GM04503 (cell line): ENCODE data around the gene CXCL3.

Source experiments
- DNase-seq: peaks from one replicate; pipeline ENCODE4 v3.0.0-alpha.2; 2012; ENCODE audit warnings: low read depth

CXCL3 gene

DNA sequence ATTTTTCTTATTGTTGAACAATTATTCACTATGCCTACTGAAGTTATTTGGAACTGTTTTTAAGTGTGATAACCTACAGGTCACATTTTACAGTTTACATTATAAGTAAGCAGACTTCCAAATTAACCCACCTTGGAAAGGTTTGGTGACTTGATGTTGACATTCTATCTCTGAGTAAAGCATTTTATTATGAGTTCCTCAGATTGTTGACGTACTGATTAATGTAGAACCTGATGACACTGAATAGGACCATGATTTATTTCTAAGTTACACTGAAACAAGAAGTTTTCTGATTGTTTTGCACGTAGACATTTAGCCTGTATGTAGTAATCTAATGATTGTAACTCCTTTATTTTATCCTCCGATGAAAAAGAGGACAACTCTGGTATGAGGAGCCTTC lies 17.0 kb upstream of the CXCL3 start:
- DNase-seq = no peak

DNA sequence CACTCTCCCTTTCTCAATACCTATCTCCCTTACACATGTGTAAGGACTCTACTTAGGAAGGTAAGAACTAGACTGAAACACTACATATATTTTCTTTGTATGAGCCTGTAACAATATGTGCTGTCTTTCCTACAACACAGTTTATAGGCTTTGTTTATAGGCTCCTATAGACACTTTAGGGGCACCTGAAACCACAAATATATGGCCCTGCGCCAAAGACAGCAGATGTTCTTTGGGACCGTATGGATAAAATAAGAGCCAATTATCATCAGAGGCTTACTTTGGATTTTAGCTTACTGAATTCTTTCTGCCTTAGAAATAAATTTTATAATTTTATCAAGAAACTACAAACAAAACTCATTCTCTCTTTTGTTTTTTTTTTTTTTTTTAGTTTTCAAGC lies 16.6 kb upstream of the CXCL3 start:
- no peak for DNase-seq

GRCh38 chr4:74054483-74055047 lies 16.1 kb upstream of the CXCL3 start:
- DNase-seq = no peak

GRCh38 chr4:74047152-74047551 lies 8.7 kb upstream of the CXCL3 start:
- no peak for DNase-seq

DNA sequence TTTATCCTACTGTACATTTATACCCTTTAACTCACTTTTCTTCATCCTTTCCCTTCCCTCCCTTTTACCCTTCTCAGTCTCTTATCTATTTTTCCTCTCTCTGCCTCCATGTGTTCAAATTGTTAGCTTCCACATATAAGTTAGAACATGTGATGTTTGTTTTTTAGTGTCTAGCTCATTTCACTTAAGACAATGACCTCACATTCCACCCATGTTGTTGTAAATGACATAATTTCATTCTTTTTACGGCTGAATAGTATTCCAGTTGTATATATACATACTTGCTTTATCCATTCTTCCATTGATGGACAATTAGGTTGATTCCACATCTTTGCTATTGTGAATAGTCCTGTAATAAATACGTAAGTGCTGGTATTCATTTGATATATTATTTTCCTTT lies 7.3 kb upstream of the CXCL3 start:
- no peak for DNase-seq

- DNase-seq = no peak
Observed at GRCh38 chr4:74045247-74045646, 6.8 kb upstream of the CXCL3 start.

- no peak for DNase-seq
Observed at GRCh38 chr4:74044677-74045076, 6.2 kb upstream of the CXCL3 start.

GRCh38 chr4:74042681-74043080 lies 4.2 kb upstream of the CXCL3 start:
- DNase-seq = no peak

DNA sequence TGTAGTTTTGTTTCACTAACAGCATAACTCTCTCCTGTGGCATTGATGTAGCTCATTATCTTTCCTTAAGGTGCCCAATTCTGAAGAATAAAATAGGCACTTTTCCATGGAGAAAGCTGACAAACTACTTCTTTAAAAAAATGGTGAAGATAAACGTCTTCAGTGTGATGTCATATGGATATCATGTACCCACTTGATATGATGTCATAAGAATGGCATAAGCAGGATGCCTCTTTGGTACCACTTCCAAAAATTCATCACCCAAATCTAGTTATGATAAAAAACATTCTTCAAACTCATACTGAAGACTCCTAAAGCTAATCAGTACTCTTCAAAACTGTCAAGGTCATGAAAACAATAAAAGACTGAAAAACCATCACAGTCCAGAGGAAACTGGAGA lies 2.9 kb upstream of the CXCL3 start:
- no peak for DNase-seq

GRCh38 chr4:74039315-74039763 lies 850 bp upstream of the CXCL3 start:
- DNase-seq = no peak

GRCh38 chr4:74038086-74038424 lies 434 bp downstream of the CXCL3 start:
- no peak for DNase-seq

GRCh38 chr4:74037076-74037955 lies 1.2 kb downstream of the CXCL3 start:
- no peak for DNase-seq

DNA sequence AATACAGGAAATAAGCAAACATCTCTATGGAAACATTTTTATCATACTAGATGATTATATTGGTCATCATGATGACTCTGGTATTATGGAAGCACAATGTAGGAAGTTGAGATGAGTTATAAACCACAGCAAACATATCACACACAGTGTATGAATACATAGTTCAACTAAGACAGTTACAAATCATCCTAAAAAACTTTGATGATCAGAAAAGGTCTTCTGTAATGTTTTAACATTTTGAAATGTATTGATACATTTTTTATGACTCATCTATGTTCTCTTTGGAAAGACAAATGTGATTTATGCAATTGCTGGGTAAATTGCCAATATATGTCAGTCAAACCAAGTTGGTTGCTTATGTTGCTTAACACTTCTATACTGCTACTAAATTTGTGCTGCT lies 4.8 kb downstream of the CXCL3 start:
- no peak for DNase-seq

GRCh38 chr4:74032064-74032463 lies 6.4 kb downstream of the CXCL3 start:
- no peak for DNase-seq

- DNase-seq = no peak
Observed at GRCh38 chr4:74031576-74031975, 6.9 kb downstream of the CXCL3 start.

- DNase-seq = no peak
Observed at GRCh38 chr4:74030285-74030684, 8.2 kb downstream of the CXCL3 start.

- no peak for DNase-seq
Observed at GRCh38 chr4:74028504-74028903, 10.0 kb downstream of the CXCL3 start.

- no peak for DNase-seq
Observed at GRCh38 chr4:74023709-74024108, 14.8 kb downstream of the CXCL3 start.

- DNase-seq = no peak
Observed at GRCh38 chr4:74021601-74022000, 16.9 kb downstream of the CXCL3 start.

DNA sequence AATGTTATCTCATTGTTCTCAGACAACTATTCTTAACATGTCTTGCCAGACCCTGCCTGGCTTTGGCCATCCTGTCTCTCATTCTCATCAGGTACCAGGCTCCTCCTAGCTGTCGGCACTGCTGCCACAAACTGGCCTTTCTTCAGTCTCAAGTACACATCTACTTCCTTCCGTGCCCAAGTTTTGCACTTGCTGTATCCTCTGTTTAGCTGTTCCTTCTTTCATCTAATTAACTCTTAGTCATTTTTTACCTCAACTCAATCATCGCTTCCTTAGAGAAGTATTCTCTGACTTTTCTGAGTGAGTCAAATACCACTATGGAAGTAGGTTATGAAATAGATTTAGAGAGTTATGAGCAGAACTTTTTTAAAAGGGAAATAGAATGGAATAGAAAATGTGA lies 19.7 kb downstream of the CXCL3 start:
- no peak for DNase-seq

DNA sequence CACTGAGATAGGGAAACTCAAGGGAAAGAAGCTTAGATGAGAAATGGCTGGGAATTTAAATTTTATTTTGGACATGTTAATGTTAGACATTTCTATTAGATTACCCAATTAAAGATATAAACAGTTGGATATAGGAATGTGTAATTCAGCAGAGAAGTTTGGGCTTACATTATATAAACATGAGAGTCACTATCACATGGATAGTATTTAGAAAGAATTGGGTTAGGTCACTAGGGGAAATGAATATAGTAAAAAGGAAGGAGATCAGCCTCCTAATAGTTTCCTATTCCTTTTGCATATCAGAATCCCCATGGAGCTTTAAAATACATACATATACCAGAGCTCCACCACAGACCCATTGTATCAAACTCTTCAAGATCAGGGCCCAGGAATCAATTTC lies 20.4 kb downstream of the CXCL3 start:
- no peak for DNase-seq

DNA sequence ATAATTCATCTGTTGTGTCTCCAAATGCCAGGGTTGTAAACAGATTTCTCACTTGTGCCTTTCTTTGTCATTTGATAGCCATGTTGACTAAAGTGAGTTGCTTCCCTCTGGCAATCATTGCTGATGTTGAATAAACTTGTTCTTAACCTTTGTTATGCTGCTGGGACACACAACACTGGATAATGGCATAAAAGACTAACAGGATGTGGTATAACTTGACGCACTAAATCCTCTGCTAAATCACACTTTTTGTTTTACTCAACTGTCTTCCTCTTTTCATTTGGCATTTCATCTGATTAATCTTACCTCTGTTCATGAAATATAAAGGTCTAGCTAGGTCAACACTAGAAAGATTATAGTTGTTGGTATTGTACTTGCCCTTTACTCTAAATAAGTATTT lies 22.4 kb downstream of the CXCL3 start:
- no peak for DNase-seq

DNA sequence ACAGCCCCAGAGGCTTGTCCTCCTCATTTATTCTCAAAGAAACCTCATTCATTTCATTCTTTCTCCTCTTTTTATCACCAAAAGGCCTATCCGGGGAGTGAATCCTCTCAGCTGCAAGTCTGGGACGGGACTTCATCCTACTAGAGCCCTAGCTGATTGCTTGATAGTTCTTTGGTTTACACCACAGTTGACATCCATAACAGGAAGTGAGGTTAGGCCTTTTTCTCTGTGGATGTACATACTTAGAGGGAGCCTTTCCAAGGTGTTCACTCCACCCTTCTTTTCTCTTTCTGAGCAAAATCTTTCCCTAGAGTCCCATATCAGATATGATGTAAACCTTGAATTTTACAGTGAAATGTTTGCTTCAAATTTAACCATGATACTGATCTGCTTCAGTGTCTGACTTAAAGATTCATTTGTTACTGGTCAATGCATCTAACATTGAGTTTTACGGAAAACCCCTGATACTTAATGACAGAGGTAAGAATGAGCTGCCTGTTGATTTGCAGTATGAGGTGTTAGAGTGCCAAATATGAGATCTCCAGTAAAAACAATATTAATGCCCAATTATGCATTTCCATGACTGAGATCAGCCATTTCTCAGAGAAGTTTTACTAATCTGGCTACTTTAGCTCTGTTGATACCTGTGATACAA lies 23.2 kb downstream of the CXCL3 start:
- DNase-seq = no peak
